ENCODE measurements around the gene LHPP.

LHPP gene

GRCh38 chr10:124558339-124559321, 97.0 kb downstream of the LHPP start:
- Histone ChIP-seq H3K4me1 (ENCODE audit: control insufficient read depth, low read depth, low read length) (no peaks in the 10 kb centered on the region), H3K9ac (ENCODE audit: low read length) (no peak overlapping the region), H3K36me3 (ENCODE audit: control insufficient read depth, low read depth, low read length) (no peaks in the 10 kb centered on the region), H3K9me3 (ENCODE audit: control insufficient read depth, low read depth, low read length) (no peaks in the 10 kb centered on the region), H3K27ac (ENCODE audit: low read length) (no peak overlapping the region), H3K27me3 (ENCODE audit: control insufficient read depth, insufficient read depth, low read length) (no peaks in the 10 kb centered on the region), H3K4me3 (ENCODE audit: low read length) (no peak overlapping the region)

DNA sequence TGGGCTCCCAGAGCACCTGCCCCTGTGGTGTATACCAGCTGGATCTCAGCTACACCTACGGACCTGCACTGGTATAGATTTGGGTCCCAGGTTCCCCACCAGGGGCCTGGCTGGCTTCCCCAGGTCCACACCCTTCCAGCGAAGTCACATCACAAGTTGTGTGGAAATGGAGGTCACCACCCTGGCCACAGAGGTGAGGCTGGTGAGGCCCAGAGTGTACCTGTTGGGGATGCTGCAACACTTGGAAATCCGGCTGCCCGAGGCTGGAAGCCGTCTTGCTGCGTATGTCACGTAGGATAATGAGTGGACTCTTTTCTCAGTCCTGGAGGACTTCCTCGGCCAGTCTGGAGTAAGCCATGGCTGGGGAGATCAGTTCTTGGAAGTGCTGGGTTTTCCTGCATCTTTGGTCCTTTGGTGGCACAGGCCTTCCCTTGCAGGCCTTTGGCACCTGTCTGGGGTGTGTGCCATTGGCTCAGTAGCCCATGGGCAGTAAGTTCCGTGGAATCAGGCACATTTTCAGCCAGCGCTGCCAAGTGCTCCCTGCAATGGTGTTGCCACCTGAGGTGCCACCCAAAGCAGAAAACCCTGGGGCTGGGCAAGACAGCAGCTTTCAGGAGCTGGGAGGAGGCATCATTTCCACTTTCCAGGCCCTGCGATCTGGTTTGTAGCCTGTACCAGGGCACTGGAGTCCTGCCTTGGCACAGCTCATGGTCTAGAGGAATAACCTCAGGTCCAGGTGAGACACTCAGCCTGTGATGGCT, 97.9 kb downstream of the LHPP start:
- Histone ChIP-seq H3K27ac (ENCODE audit: low read length) (no peak overlapping the region), H3K4me3 (ENCODE audit: low read length) (no peak overlapping the region), H3K27me3 (ENCODE audit: control insufficient read depth, insufficient read depth, low read length) (no peaks in the 10 kb centered on the region), H3K9ac (ENCODE audit: low read length) (no peak overlapping the region), H3K36me3 (ENCODE audit: control insufficient read depth, low read depth, low read length) (no peaks in the 10 kb centered on the region), H3K4me1 (ENCODE audit: control insufficient read depth, low read depth, low read length) (no peaks in the 10 kb centered on the region), H3K9me3 (ENCODE audit: control insufficient read depth, low read depth, low read length) (no peaks in the 10 kb centered on the region)

DNA sequence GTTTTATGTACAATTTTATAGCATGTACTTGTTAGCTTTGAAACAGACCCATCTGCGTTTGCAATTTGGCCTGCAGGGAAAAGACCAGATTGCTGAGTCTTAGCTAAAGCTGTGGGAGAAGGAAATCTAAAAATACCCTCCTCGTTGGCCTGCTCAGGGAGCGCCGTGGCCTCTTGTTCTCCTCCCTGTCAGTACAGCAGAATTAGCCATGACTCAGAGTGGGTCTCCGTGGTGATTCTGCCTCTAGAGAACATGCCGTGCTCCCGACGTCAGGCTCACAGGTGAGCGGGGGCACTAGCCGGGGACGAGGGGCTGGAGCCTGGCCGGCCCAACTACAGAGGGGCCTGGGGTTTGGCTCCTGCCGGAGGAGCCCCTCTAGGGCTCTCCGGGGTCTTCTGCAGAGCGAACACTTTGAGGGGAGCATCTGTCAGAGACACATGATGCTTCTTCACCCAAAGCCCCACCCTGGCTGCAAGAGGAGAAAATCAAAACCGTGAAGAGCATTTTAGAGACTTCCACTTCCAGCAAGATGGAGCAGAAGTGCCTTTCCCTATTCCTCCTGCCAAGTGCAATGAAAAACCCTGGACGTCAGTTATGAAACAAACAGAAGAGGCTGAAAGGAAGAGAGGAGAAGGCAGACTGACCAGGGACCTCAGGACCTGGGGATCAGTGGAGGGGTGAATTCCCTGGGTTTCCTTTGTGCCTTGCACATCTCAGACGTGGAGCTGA, 98.9 kb downstream of the LHPP start:
- Histone ChIP-seq H3K27ac (ENCODE audit: low read length) (no peak overlapping the region), H3K4me1 (ENCODE audit: control insufficient read depth, low read depth, low read length) (peaks cover 6% of the 10 kb centered on the region), H3K27me3 (ENCODE audit: control insufficient read depth, insufficient read depth, low read length) (no peaks in the 10 kb centered on the region), H3K9me3 (ENCODE audit: control insufficient read depth, low read depth, low read length) (no peaks in the 10 kb centered on the region), H3K4me3 (ENCODE audit: low read length) (no peak overlapping the region), H3K9ac (ENCODE audit: low read length) (no peak overlapping the region), H3K36me3 (ENCODE audit: control insufficient read depth, low read depth, low read length) (no peaks in the 10 kb centered on the region)

- Histone ChIP-seq H3K9me3 (ENCODE audit: control insufficient read depth, low read depth, low read length) (no peaks in the 10 kb centered on the region), H3K9ac (ENCODE audit: low read length) (no peak overlapping the region), H3K36me3 (ENCODE audit: control insufficient read depth, low read depth, low read length) (no peaks in the 10 kb centered on the region), H3K27me3 (ENCODE audit: control insufficient read depth, insufficient read depth, low read length) (no peaks in the 10 kb centered on the region), H3K4me1 (ENCODE audit: control insufficient read depth, low read depth, low read length) (peaks cover 9% of the 10 kb centered on the region), H3K4me3 (ENCODE audit: low read length) (no peak overlapping the region), H3K27ac (ENCODE audit: low read length) (no peak overlapping the region)
Measured at GRCh38 chr10:124561206-124561605, 99.6 kb downstream of the LHPP start.

DNA sequence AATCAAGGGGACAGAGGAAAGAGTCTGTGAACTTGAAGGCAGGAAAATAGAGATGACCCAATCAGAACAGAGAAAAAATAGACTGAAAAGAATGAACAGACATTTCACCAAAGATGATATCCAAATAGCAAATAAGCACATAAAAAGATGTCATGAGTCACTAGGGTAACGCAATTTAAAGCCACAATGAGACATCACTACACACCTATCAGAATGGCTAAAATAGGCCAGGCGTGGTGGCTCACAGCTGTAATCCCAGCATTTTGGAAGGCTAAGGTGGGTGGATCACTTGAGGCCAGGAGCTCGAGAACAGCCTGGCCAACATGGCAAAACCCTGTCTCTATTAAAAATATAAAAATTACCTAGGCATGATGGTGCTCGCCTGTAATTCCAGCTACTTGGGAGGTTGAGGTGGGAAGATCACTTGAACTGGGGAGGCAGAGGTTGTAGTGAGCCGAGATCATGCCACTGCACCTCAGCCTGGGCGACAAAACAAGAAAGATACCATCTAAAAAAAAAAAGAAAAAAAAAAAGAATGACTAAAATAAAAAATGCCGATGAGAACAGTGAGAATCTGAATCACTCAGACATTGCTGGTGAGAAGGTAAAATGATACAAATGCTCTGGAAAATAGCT, 100.9 kb downstream of the LHPP start:
- Histone ChIP-seq H3K9ac (ENCODE audit: low read length) (no peak overlapping the region), H3K4me3 (ENCODE audit: low read length) (no peak overlapping the region), H3K27me3 (ENCODE audit: control insufficient read depth, insufficient read depth, low read length) (no peaks in the 10 kb centered on the region), H3K4me1 (ENCODE audit: control insufficient read depth, low read depth, low read length) (peaks cover 9% of the 10 kb centered on the region), H3K27ac (ENCODE audit: low read length) (no peak overlapping the region), H3K36me3 (ENCODE audit: control insufficient read depth, low read depth, low read length) (no peaks in the 10 kb centered on the region), H3K9me3 (ENCODE audit: control insufficient read depth, low read depth, low read length) (no peaks in the 10 kb centered on the region)

DNA sequence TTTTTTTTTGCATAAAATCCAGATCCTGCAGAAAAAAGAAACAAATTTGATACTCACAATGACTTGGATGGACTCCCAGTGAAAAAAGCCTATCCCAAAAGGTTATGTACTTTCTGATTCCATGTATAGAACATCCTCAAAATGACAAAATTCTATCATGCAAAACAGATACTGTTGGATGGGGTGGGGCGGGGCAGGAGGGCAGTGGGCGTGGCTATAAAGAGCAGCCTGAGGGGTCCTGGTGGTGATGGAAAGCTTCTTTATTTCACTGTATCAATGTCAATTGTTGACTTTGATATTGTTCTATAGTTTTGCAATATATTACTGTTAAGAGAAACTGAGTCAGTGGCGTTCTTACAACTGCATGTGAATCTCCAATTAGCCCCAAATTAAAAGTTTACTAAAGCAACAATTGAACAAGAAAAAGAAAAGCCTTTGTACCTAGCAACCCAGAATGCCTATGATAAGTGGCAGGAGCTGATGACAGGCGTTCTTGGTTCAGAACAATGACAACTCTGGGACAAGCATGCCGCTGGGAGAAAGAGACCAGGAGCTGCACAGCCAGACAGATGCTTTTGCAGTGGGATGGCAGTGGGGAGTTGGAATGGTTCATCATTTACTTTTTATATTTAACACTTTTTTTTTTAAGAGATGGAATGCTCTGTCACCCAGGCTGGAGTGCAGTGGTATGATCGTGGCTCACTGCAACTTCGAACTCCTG, 101.9 kb downstream of the LHPP start:
- Histone ChIP-seq H3K4me3 (ENCODE audit: low read length) (no peak overlapping the region), H3K4me1 (ENCODE audit: control insufficient read depth, low read depth, low read length) (peaks cover 9% of the 10 kb centered on the region), H3K27ac (ENCODE audit: low read length) (no peak overlapping the region), H3K9ac (ENCODE audit: low read length) (no peak overlapping the region), H3K27me3 (ENCODE audit: control insufficient read depth, insufficient read depth, low read length) (no peaks in the 10 kb centered on the region), H3K9me3 (ENCODE audit: control insufficient read depth, low read depth, low read length) (no peaks in the 10 kb centered on the region), H3K36me3 (ENCODE audit: control insufficient read depth, low read depth, low read length) (no peaks in the 10 kb centered on the region)

- Histone ChIP-seq H3K27ac (ENCODE audit: low read length) (no peak overlapping the region), H3K9me3 (ENCODE audit: control insufficient read depth, low read depth, low read length) (no peaks in the 10 kb centered on the region), H3K4me3 (ENCODE audit: low read length) (no peak overlapping the region), H3K4me1 (ENCODE audit: control insufficient read depth, low read depth, low read length) (peaks cover 9% of the 10 kb centered on the region), H3K27me3 (ENCODE audit: control insufficient read depth, insufficient read depth, low read length) (no peaks in the 10 kb centered on the region), H3K36me3 (ENCODE audit: control insufficient read depth, low read depth, low read length) (no peaks in the 10 kb centered on the region), H3K9ac (ENCODE audit: low read length) (no peak overlapping the region)
Measured at GRCh38 chr10:124564881-124565280, 103.3 kb downstream of the LHPP start.

DNA sequence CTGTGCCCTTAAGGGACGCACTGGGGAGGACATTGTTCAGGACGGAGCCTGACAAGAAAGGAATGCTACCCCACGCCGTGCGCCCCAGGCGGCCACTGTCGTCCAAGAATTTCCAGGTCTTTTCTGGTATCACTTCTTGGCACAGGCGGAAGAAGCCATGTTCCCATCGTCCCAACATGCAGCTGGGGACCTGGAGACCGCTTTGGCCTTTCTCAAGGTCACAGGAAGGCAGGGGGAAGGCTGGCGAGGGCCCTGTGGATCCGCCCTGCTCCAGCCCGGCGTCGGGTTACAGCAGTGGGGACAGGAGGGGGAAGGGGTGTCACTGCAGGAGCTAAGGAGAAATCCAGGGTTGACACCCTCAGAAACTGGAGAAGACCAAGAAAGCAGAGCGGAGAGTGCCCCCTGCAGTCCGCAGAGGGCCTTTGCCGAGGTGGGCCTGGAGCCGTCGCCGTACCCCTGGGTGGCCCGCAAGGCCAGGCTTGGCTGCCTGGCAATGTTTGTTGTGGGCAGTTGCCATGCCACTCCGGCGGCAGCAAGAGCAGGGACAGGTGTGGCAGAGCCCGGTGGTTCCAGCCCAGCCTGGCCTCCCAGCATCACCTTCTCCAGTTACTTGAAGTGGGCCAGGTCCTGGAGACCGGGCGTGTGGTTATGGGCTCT, 104.1 kb downstream of the LHPP start:
- Histone ChIP-seq H3K4me1 (ENCODE audit: control insufficient read depth, low read depth, low read length) (peaks cover 9% of the 10 kb centered on the region), H3K9ac (ENCODE audit: low read length) (no peak overlapping the region), H3K4me3 (ENCODE audit: low read length) (no peak overlapping the region), H3K27me3 (ENCODE audit: control insufficient read depth, insufficient read depth, low read length) (no peaks in the 10 kb centered on the region), H3K36me3 (ENCODE audit: control insufficient read depth, low read depth, low read length) (no peaks in the 10 kb centered on the region), H3K9me3 (ENCODE audit: control insufficient read depth, low read depth, low read length) (no peaks in the 10 kb centered on the region), H3K27ac (ENCODE audit: low read length) (no peak overlapping the region)

DNA sequence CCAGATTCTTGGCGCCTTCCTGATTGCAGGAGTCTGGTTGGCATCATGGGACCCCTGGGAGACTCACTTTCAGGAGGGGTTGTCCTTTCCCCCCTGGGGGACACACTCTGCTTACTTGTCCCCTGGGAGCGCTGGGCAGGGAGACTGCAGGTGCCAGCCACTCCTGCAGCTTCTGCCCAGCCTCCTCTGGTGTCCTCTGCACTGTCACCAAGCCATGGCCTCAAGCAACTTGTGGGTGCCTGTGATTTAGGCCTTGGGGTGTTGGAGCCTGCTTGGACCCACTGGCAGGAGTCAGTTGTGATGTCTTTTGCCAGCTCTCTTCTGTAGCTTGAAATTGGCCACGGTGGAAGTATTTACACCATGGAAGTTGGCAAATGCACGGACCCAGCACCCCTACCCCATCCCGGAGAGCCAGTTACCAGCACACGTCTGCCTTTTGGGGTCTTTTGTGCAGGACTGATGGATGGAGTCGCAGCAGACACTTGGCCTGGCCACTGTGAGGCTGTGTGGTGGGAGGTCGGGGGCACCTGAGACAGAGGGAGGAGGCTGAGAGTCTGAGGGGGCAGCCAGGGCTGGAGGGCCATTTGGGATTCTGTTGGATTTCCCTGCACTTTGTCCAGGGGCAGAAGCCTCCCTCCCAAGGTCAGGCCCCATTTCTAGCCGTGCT, 104.7 kb downstream of the LHPP start:
- Histone ChIP-seq H3K4me3 (ENCODE audit: low read length) (no peak overlapping the region), H3K9ac (ENCODE audit: low read length) (no peak overlapping the region), H3K4me1 (ENCODE audit: control insufficient read depth, low read depth, low read length) (peaks cover 9% of the 10 kb centered on the region), H3K27me3 (ENCODE audit: control insufficient read depth, insufficient read depth, low read length) (no peaks in the 10 kb centered on the region), H3K9me3 (ENCODE audit: control insufficient read depth, low read depth, low read length) (no peaks in the 10 kb centered on the region), H3K36me3 (ENCODE audit: control insufficient read depth, low read depth, low read length) (no peaks in the 10 kb centered on the region), H3K27ac (ENCODE audit: low read length) (no peak overlapping the region)
